Right hindlimb (tissue), 1 donor: ENCODE measurements around the gene SLCO2A1.
A peak's percentile ranks its signal among the peaks of the same experiment; 100 is the strongest.
"Not testable (repeated sequence)": the region's sequence is repeated elsewhere in the genome, so short reads cannot be mapped to it uniquely, and the experiment has no call there.

Experiments used
- DNase-seq: peaks from one replicate; pipeline ENCODE4 v3.0.0-alpha.2; 2018

SLCO2A1 gene

GRCh38 chr3:134029734-134030378, at the start of gene SLCO2A1:
Gene SLCO2A1 (minus strand): TSS chr3:134029925. CDS start chr3:134029802, 123 bp downstream.
- DNase-seq: peak; percentile 59

DNA sequence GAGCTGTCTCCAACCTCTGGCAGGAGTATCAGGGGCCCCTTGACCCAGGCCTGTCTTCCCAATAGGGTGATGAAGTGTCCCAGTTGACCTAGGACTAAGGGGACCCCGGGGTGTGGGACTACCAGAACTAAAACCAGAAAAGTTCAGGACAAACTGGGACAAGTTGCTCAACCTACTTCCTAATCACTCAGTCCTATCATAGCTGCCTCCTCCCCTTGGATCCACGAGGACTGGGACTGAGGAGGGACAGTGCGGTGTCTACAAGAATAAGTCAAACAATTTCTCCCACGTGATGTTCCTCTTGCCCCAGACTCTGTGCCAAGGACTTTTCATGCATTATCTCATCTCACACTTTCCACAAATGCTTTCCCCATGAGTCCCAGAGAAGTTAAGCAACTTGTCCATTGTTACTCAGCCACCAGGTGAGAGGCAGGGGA, 49.4 kb upstream of the SLCO2A1 start:
- no peak for DNase-seq

- DNase-seq: no peak
Measured at GRCh38 chr3:134078169-134078831, 48.6 kb upstream of the SLCO2A1 start.

DNA sequence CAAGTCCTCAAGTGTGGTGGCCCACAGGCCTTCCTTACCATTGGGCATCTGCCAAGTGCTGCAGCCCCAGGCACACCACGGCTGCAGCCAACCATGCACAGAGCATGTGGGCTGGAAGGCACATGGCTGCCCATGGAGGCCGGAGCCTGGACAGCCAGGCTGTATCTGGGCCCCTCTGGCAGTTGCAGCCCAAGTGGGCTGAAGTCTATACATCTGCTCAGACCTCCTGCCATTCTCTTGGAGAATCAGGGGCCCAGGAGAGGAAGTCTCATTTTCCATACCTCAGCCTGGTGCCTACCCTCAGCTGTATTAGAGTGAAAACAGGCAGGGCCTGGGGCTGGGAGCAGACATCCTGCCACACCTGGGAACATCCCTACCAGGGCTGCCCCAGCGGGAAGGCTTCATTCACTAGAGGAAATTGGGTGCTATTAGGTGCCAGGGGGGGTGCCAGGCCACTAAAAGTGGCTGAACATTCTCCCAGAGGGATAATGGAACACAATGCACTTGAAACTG, 48.0 kb upstream of the SLCO2A1 start:
- DNase-seq: no peak

DNA sequence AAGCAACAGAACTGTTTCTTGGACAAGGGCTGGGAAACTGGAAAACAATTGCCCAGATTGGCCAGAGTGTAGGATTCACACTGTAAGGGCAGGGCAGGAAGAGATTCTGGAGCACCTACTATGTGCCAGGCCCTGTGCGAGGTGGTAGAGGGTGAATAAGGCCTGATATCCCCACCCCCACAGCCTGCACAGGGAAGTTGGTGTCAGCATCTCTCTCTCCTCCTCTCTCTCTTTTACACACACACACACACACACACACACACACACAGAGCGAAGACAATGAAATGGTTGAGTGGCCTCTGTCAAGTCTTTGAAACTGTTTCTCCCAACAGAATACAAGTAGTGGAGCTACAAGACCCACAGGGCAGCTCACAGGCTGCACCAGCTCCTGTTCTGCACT, 47.1 kb upstream of the SLCO2A1 start:
- no peak for DNase-seq

DNA sequence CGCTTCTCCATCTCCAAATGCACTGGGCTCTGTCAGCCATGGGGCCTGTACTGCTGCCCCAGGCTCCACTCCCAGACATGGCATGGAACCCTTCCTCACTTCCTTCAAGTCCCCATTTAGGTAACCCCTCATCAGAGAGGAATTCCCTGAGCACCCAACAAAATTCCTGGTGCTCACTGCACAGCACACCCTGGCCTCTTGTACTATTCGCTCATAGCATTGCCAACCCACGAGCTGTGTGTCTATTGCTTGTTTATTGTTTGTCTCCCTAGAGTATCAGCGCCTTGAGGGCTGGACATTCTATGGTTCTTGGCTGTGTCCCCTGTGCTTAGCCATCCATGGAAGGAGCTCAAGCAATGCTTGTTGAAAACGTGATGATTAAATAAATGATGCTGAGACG, 46.1 kb upstream of the SLCO2A1 start:
- no peak for DNase-seq

GRCh38 chr3:134075568-134075825, 45.8 kb upstream of the SLCO2A1 start:
- no peak for DNase-seq

DNA sequence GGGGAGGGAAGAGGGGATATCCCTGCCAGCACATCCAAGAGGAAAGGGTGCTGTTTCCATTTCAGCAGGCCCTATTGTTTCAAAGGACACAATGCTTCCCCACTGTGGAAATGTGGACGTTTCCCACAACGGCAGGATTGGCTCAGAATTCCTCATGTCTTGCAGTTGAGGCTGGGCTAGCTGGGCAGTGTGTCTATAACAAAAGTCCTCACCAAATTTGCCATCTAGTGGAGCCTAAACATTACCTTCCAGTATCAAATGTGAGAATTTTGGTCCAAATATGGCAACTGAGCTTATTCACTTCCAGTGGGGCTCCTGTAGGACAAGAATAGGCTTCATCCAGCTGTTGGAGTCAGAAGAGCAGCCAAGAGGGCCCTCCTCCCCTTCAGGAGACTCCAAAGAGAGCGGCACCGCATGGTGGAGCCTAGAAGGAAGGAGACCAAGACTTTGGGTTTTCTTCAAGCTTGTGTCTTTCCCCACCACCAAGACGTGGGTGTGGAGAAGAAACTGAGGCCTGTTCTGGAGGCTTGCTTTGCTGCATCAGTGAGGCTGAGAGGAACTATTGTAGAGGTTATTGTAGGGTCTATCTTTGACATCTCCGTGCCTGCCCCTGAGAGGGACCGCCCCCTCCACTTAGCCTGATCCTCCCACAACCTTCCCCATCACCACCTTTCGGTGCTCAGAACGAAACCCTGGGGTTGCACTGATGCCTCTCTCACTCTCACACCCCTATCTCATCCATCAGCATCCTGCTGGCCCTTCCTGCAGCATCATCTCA, 45.3 kb upstream of the SLCO2A1 start:
- DNase-seq: no peak

GRCh38 chr3:134074001-134074789, 44.5 kb upstream of the SLCO2A1 start:
- DNase-seq: no peak

DNA sequence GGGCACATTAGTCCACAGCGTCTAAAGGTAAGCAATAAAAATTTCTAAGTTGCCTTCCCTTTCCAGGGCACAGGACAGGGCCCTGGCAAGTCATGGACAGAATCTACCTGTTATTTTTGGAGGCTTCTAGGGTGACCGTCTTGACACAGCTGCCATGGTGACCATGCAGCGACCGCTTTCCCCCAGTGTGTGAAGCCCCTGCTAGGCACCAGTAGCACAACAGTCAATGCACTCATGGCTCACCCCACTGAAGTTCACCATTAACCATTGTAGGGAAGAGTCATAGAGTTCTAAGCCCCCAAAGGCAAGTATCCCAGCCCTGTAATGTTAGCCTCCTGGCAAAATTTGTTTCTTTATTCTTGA, 43.8 kb upstream of the SLCO2A1 start:
- no peak for DNase-seq

GRCh38 chr3:134072881-134073582, 43.3 kb upstream of the SLCO2A1 start:
- no peak for DNase-seq

DNA sequence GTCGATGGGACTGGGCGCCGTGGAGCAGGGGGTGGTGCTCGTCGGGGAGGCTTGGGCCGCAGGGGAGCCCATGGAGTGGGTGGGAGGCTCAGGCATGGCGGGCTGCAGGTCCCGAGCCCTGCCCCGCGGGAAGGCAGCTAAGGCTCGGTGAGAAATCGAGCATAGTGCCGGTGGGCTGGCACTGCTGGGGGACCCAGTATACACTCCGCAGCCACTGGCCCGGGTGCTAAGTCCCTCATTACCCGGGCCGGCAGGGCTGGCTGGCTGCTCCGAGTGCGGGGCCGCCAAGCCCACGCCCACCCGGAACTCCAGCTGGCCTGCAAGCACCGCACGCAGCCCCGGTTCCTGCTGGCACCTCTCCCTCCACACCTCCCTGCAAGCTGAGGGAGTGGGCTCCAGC, 40.6 kb upstream of the SLCO2A1 start:
- DNase-seq: not testable (repeated sequence)

GRCh38 chr3:134068429-134068828, 38.7 kb upstream of the SLCO2A1 start:
- DNase-seq: no peak

DNA sequence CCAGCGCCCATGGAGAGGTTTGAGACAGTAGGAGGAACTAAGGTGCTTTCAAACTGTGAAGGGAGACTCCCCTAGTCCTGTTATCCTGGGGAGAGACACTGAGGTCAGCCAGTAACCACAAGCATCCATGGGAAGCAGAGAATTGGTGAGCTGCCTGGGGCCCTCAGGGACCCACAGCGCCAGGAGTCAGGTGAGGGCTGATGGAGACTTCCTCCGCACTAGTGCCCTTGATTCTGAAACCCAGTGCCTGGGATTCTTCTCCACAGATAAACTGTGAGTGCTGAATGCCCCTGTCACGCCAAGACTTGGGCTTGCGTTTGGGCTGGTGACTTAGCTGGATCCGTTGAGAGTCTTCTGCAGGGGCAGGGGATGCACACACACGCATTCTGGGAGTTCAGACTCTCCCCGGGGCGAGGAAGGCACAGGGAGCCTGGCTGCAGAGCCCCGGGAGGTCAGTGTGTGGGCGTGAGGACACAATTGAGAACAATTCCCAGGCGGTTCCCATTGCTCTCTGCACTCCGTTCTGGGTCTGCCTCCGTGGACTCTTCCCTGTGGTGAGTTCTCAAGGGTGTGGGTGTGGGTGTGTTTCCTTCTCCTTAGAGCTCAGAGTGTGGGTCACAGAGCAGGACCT, 37.9 kb upstream of the SLCO2A1 start:
- DNase-seq: no peak

DNA sequence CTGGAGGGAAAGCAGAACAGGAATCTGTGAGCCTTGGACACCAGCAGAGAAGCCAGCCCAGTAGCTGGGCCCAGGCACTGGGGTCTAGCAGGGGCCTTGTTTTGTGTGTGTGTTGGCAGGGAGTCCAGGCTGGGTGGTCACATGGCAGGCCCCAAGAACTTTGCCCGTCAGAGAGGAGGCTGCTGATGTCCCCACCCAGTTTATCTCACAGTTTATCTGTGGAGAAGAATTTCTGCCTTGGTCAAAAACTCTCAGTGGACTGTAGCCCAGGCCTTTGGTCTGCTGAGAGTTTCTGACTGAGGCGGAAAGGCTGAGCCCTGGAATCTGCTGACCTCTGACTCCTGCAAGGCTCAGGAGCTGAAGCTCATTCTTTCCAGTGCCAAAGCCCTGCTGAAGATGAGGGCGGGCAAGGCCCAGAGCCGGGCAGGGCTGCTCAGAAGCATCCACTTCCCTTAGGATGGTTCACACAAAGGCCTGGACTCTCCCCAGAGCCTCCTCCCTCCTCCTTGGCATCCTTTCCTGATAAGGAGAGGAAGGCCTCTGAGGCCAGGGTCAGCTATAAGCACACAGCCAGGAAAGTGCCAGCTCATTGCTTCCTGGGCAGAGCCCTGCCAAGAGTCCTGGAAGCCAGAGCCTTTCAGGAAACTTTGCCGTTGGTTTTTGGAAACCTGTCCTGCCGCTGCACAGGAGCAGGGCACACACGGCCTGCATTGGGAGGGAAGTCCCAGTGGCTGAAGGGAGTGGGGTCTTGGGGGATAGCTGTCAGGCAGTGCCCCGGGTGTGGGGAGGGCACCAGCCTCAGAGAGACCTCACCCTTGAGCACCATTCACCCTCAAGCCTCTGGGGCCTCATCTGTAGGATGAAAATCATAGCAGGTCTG, 37.2 kb upstream of the SLCO2A1 start:
- DNase-seq: no peak

DNA sequence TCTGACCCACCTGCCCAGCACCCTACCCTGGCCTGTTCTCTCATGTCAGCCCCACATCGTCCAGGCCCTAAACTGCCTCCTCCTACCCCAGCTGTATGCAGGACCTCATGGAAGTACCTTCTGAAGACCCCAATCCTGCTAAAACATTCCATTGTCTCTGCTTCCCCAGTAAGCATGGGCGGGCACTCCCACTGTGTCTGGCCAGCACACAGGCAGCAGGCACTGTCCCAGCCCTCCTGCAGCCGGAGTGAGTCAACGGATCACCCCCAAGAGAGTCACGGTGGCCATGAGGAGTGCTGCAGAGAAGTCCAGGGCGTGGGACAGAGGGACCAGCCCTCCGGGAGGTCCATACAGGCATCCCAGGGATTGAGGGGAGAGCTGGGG, 36.4 kb upstream of the SLCO2A1 start:
- no peak for DNase-seq

DNA sequence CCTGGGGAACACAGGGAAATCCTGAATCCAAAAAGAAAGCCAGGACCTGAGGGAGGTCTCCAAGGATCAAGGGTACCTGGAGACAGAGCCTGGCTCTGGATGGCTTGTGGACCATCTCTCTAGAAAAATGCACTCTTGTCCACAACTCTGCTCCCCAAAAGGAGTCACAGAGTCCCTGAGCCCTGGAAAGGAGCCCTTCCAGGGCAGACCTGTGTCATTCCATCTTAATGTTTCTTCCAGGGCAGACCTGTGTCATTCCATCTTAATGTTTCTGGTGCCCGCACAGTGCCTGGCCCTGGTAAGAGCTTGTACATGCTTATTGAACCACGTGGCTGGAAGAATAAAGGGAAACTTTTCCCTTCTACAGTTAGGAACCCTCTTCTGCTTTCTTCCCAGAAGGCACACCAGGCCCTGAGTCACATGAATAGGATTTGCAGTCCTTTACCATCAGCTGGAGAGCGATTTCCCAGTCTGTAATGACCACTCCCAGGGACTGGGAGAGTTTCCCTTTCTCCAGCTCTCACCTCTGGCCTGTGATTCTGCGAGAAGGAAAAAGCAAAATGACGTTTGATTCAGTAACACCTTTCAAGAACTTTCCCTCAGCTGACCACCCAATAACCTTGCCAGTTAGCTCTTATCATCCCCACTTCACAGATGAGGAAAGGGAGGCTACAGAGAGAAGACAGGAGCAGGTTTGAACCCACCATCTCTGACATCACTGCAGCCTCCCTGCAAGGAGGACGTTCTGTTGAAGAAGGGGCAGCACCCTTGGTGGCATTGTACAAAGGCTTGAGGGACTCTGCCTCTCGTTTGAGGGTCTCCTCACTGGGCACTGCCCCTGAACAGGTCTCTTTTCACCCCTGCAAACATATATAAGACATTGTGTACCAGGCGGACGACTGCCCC, 35.8 kb upstream of the SLCO2A1 start:
- no peak for DNase-seq

DNA sequence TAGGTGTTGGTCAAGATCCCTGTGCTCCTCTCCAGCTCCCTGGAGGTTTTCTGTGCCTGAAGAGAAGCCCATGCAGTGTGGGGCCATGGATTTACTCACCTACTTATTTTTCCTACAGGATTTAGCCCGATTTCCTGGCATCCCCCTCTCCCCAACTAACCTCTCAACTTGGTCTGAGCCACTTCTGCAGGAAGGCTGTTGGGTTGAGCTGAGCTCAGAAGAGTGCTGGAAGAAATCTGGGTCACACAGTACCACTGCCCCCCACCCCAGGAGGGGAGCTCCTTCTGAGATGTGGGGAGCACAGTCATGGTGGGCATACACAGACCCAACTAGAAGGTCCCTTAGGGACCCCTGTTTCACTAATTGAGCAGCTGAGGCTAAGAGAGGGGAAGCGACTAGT, 34.4 kb upstream of the SLCO2A1 start:
- DNase-seq: no peak

- DNase-seq: no peak
Measured at GRCh38 chr3:134061401-134061800, 31.7 kb upstream of the SLCO2A1 start.
